Tibial nerve (tissue), 4 donors: Measurements from ENCODE around the gene ZMYND11.

Experiments
- EP300 ChIP-seq, 2 donors: sonication (generic); formaldehyde crosslinking; IDR thresholded peaks; one replicate each; pipeline ENCODE4 v1.6.1; 2017; ENCODE audit warnings: antibody characterized with exemption in 2 of 2, mild to moderate bottlenecking in 1 of 2
- POLR2A ChIP-seq, 2 donors: fragments of 450-650 bp; IDR thresholded peaks; one replicate each; pipeline ENCODE4 v1.6.1; 2017; ENCODE audit warnings: antibody characterized with exemption in 2 of 2, mild to moderate bottlenecking in 2 of 2, moderate library complexity in 2 of 2
- TF ChIP-seq, protein P1 (sequence below), 5 experiments: fragments of 200-600 bp in 3 of 5; fragments of 450-650 bp in 2 of 5; sonication (generic) in 3 of 5; IDR thresholded peaks; one replicate each; pipeline ENCODE4 v1.5.1; 2016 to 2019; ENCODE audit warnings: antibody characterized with exemption in 5 of 5, mild to moderate bottlenecking in 3 of 5, moderate library complexity in 2 of 5

DNA sequence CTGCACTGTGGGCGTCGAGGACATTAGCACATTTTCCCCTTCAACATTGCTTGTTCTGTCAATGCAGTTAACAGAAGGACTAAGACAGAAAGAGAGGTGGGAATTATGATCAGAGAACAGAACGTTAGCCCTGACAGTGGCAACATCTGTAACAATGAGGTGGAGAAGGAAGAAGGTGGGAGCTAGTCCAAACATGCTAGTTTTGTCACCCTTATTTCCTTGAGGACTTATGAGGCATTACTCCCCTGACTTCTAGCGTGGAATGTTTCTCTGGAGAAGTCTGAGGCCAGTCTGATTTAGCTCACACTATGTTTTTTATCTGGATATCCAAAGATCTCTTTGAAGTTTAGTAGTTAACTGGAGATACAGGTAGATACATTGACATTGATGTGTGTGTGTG lies 73.4 kb downstream of the ZMYND11 start:
- TF ChIP-seq, protein P1, sequence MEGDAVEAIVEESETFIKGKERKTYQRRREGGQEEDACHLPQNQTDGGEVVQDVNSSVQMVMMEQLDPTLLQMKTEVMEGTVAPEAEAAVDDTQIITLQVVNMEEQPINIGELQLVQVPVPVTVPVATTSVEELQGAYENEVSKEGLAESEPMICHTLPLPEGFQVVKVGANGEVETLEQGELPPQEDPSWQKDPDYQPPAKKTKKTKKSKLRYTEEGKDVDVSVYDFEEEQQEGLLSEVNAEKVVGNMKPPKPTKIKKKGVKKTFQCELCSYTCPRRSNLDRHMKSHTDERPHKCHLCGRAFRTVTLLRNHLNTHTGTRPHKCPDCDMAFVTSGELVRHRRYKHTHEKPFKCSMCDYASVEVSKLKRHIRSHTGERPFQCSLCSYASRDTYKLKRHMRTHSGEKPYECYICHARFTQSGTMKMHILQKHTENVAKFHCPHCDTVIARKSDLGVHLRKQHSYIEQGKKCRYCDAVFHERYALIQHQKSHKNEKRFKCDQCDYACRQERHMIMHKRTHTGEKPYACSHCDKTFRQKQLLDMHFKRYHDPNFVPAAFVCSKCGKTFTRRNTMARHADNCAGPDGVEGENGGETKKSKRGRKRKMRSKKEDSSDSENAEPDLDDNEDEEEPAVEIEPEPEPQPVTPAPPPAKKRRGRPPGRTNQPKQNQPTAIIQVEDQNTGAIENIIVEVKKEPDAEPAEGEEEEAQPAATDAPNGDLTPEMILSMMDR (IDR thresholded peaks at IDR 0.05) = no peak
- TF ChIP-seq POLR2A (IDR thresholded peaks at IDR 0.05) (no peak), EP300 (IDR thresholded peaks at IDR 0.05) (no peak)
